Gastrocnemius medialis (tissue), 4 donors: ENCODE measurements around the gene KLK13. TPM values are rescaled to one million over a fixed set of nuclear protein-coding genes. Genes with fewer than 3 reads are reported as not detected.

Experiments used
- ATAC-seq, 2 donors: fragments of 150-250 bp; one replicate each; pipeline ENCODE4 v1.9.1; 2016
- DNase-seq, 2 donors: peaks; one replicate each; pipeline ENCODE4 v3.0.0-alpha.2; 2019
- H3K27ac ChIP-seq, 4 donors: fragments of 200-600 bp; sonication (generic); 1 replicate in 1 of 4; 2 replicates in 3 of 4; pipeline ENCODE4 v1.5.1; 2016 to 2018; ENCODE audit warnings: mild to moderate bottlenecking in 2 of 4, moderate library complexity in 1 of 4
- H3K27me3 ChIP-seq, 3 donors: fragments of 200-600 bp; sonication (generic) in 2 of 3; 1 replicate in 1 of 3; 2 replicates in 2 of 3; pipeline versions ENCODE4 v1.5.1 to v1.6.0; 2016 to 2019; ENCODE audit warnings: mild to moderate bottlenecking in 1 of 3, moderate library complexity in 1 of 3
- H3K36me3 ChIP-seq, 2 donors: fragments of 200-600 bp; sonication (generic) in 1 of 2; one replicate each; pipeline ENCODE4 v1.5.1; 2017 to 2018
- H3K4me1 ChIP-seq, 2 donors: fragments of 200-600 bp; sonication (generic) in 1 of 2; one replicate each; pipeline ENCODE4 v1.5.1; 2016 to 2017; ENCODE audit warnings: mild to moderate bottlenecking in 2 of 2
- H3K4me3 ChIP-seq, 4 donors: fragments of 200-600 bp; sonication (generic) in 3 of 4; 1 replicate in 1 of 4; 2 replicates in 3 of 4; pipeline ENCODE4 v1.5.1; 2016 to 2019; ENCODE audit warnings: mild to moderate bottlenecking in 2 of 4
- H3K9me3 ChIP-seq, 3 donors: fragments of 200-600 bp; sonication (generic) in 2 of 3; 1 replicate in 1 of 3; 2 replicates in 2 of 3; pipeline ENCODE4 v1.5.1; 2016 to 2019
- CTCF ChIP-seq, 5 experiments: fragments of 450-650 bp in 3 of 5; fragments of 200-600 bp in 2 of 5; sonication (generic) in 2 of 5; IDR thresholded peaks in 4 of 5; conservative IDR thresholded peaks in 1 of 5; 1 replicate in 4 of 5; 2 replicates in 1 of 5; pipeline ENCODE4 v1.5.1; 2016 to 2019; ENCODE audit warnings: antibody characterized with exemption in 5 of 5, mild to moderate bottlenecking in 3 of 5, moderate library complexity in 3 of 5
- POLR2A ChIP-seq, 2 donors: fragments of 450-650 bp; IDR thresholded peaks; one replicate each; pipeline ENCODE4 v1.6.1; 2017; ENCODE audit warnings: antibody characterized with exemption in 2 of 2, mild to moderate bottlenecking in 2 of 2, moderate library complexity in 2 of 2
- in situ Hi-C, 4 donors: fragments of 200-750 bp; cut with MboI; loops; one replicate each; pipeline versions ENCODE4 v1.15.0 to v1.8.0; 2017; ENCODE audit warnings: low sequenced_read_pairs in 4 of 4
- intact Hi-C: fragments of 100-400 bp; cut with DNase I; formaldehyde crosslinking; loops from one replicate; pipeline ENCODE4 v1.15.1; 2023; ENCODE audit warnings: low total_unique reads
- total RNA-seq, 4 donors: library from RNA; depleted of rRNA; stranded (reverse); fragments of >200 nt; gene quantifications; one replicate each; pipeline versions ENCODE4 v1.1.0 to v1.2.3, GENCODE V29; 2016

KLK13 gene
- total RNA-seq, 4 donors from 2014 or later: not detected

- Histone ChIP-seq H3K27me3 (no peaks in the 10 kb centered on the region), H3K4me1 (no peaks in the 10 kb centered on the region), H3K4me3 (no peak overlapping the region), H3K9me3 (no peaks in the 10 kb centered on the region), H3K36me3 (no peaks in the 10 kb centered on the region), H3K27ac (no peak overlapping the region)
- no peak for TF ChIP-seq CTCF (IDR thresholded peaks at IDR 0.05 in 4 of 5, conservative IDR thresholded peaks at IDR 0.05 in 1 of 5)
- no peak for TF ChIP-seq POLR2A (IDR thresholded peaks at IDR 0.05)
- intact Hi-C loops: no loop called here
- in situ Hi-C loops: no loop called here
- ATAC-seq (no peak), DNase-seq (no peak)
Measured at GRCh38 chr19:51091126-51091525, 26.2 kb upstream of the KLK13 start.

GRCh38 chr19:51090471-51090870 is 25.6 kb upstream of the KLK13 start:
- ATAC-seq: no peak
- Histone ChIP-seq H3K4me1 (no peaks in the 10 kb centered on the region), H3K27ac (no peak overlapping the region), H3K4me3 (no peak overlapping the region), H3K27me3 (no peaks in the 10 kb centered on the region), H3K36me3 (no peaks in the 10 kb centered on the region), H3K9me3 (no peaks in the 10 kb centered on the region)
- intact Hi-C loops: no loop called here
- in situ Hi-C loops: no loop called here
- DNase-seq: no peak
- TF ChIP-seq POLR2A (IDR thresholded peaks at IDR 0.05) (no peak), CTCF (IDR thresholded peaks at IDR 0.05 in 4 of 5, conservative IDR thresholded peaks at IDR 0.05 in 1 of 5) (no peak)

- no peak overlapping the region for H3K27ac ChIP-seq
- no peak overlapping the region for H3K4me3 ChIP-seq
- in situ Hi-C loops (no loop called here), intact Hi-C loops (no loop called here)
- no peaks in the 10 kb centered on the region for H3K9me3 ChIP-seq
- no peak for ATAC-seq
- H3K27me3 ChIP-seq: no peaks in the 10 kb centered on the region
- no peaks in the 10 kb centered on the region for H3K36me3 ChIP-seq
- no peaks in the 10 kb centered on the region for H3K4me1 ChIP-seq
- TF ChIP-seq CTCF (IDR thresholded peaks at IDR 0.05 in 4 of 5, conservative IDR thresholded peaks at IDR 0.05 in 1 of 5): no peak
- TF ChIP-seq POLR2A (IDR thresholded peaks at IDR 0.05): no peak
- DNase-seq: no peak
Measured at GRCh38 chr19:51089786-51090185, 24.9 kb upstream of the KLK13 start.

GRCh38 chr19:51086153-51086850 is 21.4 kb upstream of the KLK13 start:
- intact Hi-C loops (no loop called here), in situ Hi-C loops (no loop called here)
- TF ChIP-seq POLR2A (IDR thresholded peaks at IDR 0.05) (no peak), CTCF (IDR thresholded peaks at IDR 0.05 in 4 of 5, conservative IDR thresholded peaks at IDR 0.05 in 1 of 5) (no peak)
- no peaks in the 10 kb centered on the region for H3K27me3 ChIP-seq
- ATAC-seq (no peak), DNase-seq (no peak)
- H3K4me1 ChIP-seq: no peaks in the 10 kb centered on the region
- H3K4me3 ChIP-seq: no peak overlapping the region
- no peaks in the 10 kb centered on the region for H3K36me3 ChIP-seq
- no peak overlapping the region for H3K27ac ChIP-seq
- no peaks in the 10 kb centered on the region for H3K9me3 ChIP-seq

- H3K9me3 ChIP-seq: no peaks in the 10 kb centered on the region
- no peak for DNase-seq
- H3K4me1 ChIP-seq: no peaks in the 10 kb centered on the region
- H3K27me3 ChIP-seq: no peaks in the 10 kb centered on the region
- ATAC-seq: no peak
- H3K27ac ChIP-seq: no peak overlapping the region
- intact Hi-C loops: no loop called here
- H3K4me3 ChIP-seq: no peak overlapping the region
- TF ChIP-seq CTCF (IDR thresholded peaks at IDR 0.05 in 4 of 5, conservative IDR thresholded peaks at IDR 0.05 in 1 of 5) (no peak), POLR2A (IDR thresholded peaks at IDR 0.05) (no peak)
- H3K36me3 ChIP-seq: no peaks in the 10 kb centered on the region
- in situ Hi-C loops: no loop called here
Measured at GRCh38 chr19:51084505-51084904, 19.6 kb upstream of the KLK13 start.
